ENCODE results near the gene CUX1.
"Not testable (repeated sequence)": the region's sequence is repeated elsewhere in the genome, so short reads cannot be mapped to it uniquely, and the experiment has no call there.

Gene CUX1

GRCh38 chr7:102024005-102024768 lies 206.8 kb downstream of the CUX1 start:
- no peak for DNase-seq

- DNase-seq: no peak
Measured at GRCh38 chr7:102024769-102025391, 207.5 kb downstream of the CUX1 start.

GRCh38 chr7:102025777-102026176 lies 208.4 kb downstream of the CUX1 start:
- DNase-seq: not testable (repeated sequence)

DNA sequence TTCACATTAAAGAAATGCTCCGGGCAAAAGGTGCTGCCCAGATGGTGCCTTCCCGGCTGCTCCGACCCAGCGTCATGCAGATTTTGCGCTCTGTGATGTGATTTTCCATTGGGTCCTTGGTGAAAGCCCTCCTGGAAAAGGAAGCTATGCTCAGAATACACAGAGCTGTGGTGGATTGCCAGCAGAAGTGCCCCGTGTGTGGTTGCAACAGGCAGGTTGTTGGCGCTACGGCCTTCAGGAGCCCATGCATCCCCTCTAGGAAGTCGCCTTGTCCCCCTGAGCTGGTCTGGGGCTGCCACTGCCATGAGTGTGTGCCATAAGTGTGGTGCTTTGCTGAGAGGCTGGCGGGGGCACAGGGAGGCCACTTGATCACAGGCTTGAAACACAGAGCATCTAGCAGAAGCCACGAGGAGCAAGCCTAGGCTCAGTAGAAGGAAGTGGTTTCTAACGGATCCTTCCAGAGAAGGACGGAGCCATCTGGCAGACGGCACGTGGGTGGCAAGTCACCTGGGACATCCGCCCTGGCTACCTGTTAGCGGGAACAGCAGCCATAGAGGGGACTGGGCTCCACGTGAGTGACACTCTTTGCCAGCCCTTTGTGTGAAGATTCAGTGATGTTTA lies 210.9 kb downstream of the CUX1 start:
- DNase-seq: no peak

DNA sequence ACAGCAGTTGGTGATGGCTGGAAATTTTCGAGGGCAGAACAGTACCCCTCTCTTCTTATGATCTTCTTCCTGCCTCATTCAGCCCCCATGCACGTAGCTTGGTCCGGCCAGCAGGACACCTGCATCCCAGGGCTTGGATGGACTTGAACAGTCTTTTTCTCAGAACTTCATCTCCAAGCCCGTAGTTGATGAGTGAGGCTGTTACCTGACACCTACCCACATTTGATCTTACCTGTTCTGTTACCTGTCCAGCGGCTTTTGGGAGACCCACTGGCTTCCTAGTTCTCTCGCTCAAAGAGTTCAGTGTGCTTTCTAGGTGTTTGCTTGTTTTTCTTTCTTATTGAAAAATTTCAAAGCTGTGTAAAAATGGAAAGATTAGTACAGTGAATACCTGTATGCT lies 212.2 kb downstream of the CUX1 start:
- no peak for DNase-seq

GRCh38 chr7:102030696-102031095 lies 213.3 kb downstream of the CUX1 start:
- DNase-seq: no peak

DNA sequence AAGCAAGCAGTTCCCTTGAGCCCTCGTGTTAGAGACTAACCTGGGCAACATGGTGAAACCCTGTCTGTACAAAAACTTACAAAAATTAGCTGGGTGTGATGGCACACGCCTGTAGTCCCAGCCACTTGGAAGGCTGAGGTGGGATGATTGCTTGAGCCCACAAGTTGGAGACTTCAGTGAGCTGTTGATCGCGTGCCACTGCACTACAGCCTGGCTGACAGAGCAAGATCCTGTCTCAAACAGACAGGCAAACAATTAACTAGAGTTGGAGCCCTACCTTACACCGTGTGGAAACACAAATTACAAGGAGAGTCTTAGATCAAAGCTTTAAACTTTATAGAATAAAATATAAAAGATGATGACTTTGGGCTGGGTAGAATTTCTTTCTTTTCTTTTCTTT lies 219.5 kb downstream of the CUX1 start:
- no peak for DNase-seq

GRCh38 chr7:102039706-102040105 lies 222.3 kb downstream of the CUX1 start:
- no peak for DNase-seq

DNA sequence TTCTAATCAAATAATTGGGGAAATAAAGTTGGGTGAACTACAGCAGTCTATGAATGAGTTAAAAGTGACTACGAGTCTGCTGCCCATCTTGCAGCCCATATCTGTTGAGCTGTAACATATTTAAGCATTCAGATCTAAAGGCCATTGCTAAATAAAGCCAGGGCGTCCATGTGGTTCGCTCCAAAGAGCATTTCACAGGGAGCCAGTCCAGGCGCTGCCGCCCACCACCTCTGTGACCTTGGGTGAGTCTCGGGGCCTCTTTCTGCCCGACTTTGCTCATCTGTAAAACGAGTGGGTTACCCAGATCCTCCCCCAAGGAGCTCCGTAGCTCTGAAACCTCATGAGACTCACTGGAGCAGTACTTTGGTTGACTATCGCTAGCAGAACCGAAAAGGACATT lies 223.1 kb downstream of the CUX1 start:
- DNase-seq: no peak

DNA sequence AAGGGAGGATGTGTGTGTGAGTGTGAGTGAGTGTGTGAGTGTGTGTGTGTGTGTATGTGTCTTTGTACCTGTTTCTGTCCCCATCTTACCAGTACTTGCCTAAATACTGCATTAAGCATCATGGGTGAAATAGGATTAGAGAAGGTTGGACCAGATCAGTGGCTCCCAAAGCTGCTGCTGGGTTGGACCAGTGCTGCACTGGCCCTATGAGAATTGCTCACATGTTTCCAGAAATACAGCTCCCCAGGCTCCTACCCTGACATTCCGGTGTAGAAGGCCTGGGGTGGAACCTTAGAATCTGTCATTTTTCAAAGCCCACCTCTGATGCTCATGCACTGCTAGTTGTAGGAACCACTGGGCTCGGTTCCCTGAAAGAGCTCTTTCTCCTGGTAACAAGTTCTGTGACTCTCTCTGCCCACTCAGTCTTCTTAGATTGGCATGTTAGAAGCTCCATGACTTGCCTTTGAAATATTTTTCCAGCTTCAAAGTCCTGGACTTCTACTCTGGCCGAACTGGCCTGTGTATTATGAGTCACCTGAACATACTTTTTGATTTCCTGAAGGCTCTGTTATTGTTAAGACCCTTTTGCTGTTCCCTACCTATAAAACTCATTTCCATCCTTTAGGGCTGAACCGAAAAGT lies 224.7 kb downstream of the CUX1 start:
- no peak for DNase-seq

DNA sequence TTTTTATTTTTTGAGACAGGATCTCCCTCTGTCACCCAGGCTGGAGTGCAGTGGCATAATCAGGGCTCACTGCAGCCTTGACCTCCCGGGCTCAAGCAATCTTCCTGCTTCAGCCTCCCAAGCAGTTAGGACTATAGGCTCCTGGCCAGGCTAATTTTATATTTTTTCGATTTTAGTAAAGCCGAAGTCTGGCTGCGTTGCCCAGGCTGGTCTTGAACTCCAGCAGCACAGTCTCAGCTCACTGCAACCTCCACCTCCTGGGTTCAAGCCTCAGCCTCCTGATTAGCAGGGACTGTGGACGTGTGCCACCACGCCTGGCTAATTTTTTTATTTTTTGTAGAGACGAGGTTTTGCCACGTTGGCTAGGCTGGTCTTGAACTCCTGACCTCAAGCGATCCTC lies 225.4 kb downstream of the CUX1 start:
- not testable (repeated sequence) for DNase-seq

- no peak for DNase-seq
Measured at GRCh38 chr7:102044641-102044983, 227.2 kb downstream of the CUX1 start.

GRCh38 chr7:102044984-102045673 lies 227.7 kb downstream of the CUX1 start:
- no peak for DNase-seq

DNA sequence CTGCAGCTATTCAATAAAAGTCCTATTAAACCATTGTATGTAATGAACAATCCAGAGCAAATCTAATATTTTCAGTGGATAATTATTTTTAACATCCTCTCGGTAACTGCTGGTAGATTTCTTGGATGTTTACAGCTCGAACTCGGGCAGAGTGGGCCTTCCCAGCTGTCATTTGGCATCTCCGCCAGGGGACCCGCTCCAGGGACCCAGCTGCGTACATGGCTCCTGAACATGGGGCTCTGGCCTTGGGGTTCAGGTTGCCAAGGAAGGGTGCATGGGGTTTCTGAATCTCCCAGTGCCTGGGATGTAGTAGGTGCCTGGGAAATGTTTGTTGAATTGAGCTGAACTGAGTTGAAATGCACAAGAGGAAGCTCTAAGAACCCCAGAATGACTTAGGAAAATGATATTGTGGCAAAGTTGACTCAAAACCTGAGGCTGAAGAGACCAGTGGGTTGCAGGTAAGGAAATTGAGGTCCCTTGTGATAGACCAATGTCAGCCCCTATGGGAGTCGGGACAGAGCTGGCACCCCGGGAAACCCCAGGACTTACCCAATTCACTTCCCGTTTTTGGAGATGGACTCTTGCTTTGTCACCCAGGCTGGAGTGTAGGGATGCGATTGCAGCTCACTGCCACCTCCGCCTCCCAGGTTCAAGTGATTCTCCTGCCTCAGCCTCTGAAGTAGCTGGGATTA lies 228.4 kb downstream of the CUX1 start:
- no peak for DNase-seq

DNA sequence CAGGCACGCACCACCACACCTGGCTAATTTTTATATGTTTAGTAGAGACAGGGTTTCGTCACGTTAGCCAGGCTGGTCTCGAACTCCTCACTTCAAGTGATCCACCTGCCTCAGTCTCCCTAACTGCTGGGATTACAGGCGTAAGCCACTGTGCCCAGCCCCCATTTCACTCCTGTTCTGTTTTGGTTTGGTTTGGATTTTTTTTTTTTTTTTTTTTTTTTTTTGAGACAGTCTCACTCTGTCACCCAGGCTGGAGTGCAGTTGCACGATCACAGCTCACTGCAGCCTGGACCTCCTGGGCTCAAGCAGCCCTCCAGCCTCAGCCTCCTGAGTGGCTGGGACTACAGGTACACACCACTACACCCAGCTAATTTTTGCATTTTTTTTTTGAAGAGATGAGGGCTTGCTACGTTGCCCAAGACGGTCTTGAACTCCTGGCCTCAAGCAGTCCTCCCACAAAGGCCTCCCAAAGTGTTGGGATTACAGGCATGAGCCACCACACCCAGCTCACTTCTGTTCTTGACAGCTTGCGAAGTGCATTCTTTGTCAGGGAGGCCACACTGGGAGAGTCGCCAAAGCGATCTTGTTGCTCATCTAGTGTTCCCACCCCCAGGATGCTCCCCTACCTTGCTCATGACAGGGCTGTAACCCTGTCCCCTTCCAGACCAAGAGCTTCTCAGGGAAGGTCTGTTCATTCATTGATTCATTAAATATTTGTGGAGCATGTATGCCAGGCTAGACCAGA lies 229.1 kb downstream of the CUX1 start:
- no peak for DNase-seq

GRCh38 chr7:102047167-102047566 lies 229.7 kb downstream of the CUX1 start:
- DNase-seq: no peak

GRCh38 chr7:102049765-102050164 lies 232.3 kb downstream of the CUX1 start:
- DNase-seq: no peak

- DNase-seq: no peak
Measured at GRCh38 chr7:102050864-102051460, 233.5 kb downstream of the CUX1 start.

- DNase-seq: not testable (repeated sequence)
Measured at GRCh38 chr7:102051736-102052135, 234.3 kb downstream of the CUX1 start.

GRCh38 chr7:102054158-102054557 lies 236.7 kb downstream of the CUX1 start:
- no peak for DNase-seq

Measured in activated CD4-positive, alpha-beta T cell treated with anti-CD3 and anti-CD28 coated beads for 4 hours (primary cell).